Neural cell (in vitro differentiated cells): ENCODE measurements around the gene GLRX5. TPM values are rescaled to one million over a fixed set of nuclear protein-coding genes. Genes with fewer than 3 reads are reported as not detected.

Source experiments
- H2AFZ ChIP-seq: fragments of 200-600, 300-800 bp; sonication (generic), shearing (Covaris generic); 2 replicates; pipeline ENCODE4 v1.6.0; 2014; ENCODE audit warnings: low read depth, mild to moderate bottlenecking, antibody characterized with exemption, low read length, moderate library complexity
- H3F3A ChIP-seq: fragments of 200-600 bp; shearing (Covaris generic); 2 replicates; pipeline ENCODE4 v1.6.1; 2016; ENCODE audit warnings: mild to moderate bottlenecking, moderate library complexity, mixed read lengths, antibody characterized with exemption, low read length; ENCODE audit not compliant: insufficient read depth, poor library complexity, severe bottlenecking
- H3K27ac ChIP-seq: fragments of 200-600, 300-800 bp; sonication (generic), shearing (Covaris generic); 2 replicates; pipeline ENCODE4 v1.5.1; 2014; ENCODE audit warnings: mild to moderate bottlenecking, low read length, moderate library complexity
- H3K27me3 ChIP-seq: fragments of 300-800, 200-600 bp; sonication (generic), shearing (Covaris generic); 2 replicates; pipeline ENCODE4 v1.6.0; 2014; ENCODE audit warnings: mild to moderate bottlenecking, low read depth, low read length, moderate library complexity; ENCODE audit not compliant: insufficient read depth
- H3K36me3 ChIP-seq: fragments of 300-800, 200-600 bp; sonication (generic), shearing (Covaris generic); 2 replicates; pipeline ENCODE4 v1.5.1; 2014; ENCODE audit warnings: mild to moderate bottlenecking, antibody characterized with exemption, low read length, moderate library complexity; ENCODE audit not compliant: insufficient read depth
- H3K4me2 ChIP-seq: fragments of 300-800, 200-600 bp; sonication (generic), shearing (Covaris generic); 2 replicates; pipeline ENCODE4 v1.6.0; 2014; ENCODE audit warnings: mild to moderate bottlenecking, low read length
- H3K4me3 ChIP-seq: fragments of 300-800, 200-600 bp; sonication (generic), shearing (Covaris generic); 2 replicates; pipeline ENCODE4 v1.5.1; 2014; ENCODE audit warnings: mild to moderate bottlenecking, low read length, moderate library complexity
- H3K79me2 ChIP-seq: fragments of 200-600 bp; shearing (Covaris generic); replicated peaks from 2 replicates; pipeline ENCODE4 v1.6.0; 2014; ENCODE audit warnings: mild to moderate bottlenecking, low read length, moderate library complexity; ENCODE audit not compliant: insufficient read depth
- H3K9ac ChIP-seq: fragments of 300-800, 200-600 bp; sonication (generic), shearing (Covaris generic); 2 replicates; pipeline ENCODE4 v1.6.1; 2016; ENCODE audit warnings: mild to moderate bottlenecking, low read length, mixed read lengths
- H3K9me2 ChIP-seq: fragments of 200-600 bp; shearing (Covaris generic); 2 replicates; pipeline ENCODE4 v1.6.1; 2016; ENCODE audit warnings: mild to moderate bottlenecking, low read length, mixed read lengths; ENCODE audit not compliant: insufficient read depth
- H3K9me3 ChIP-seq: fragments of 200-600, 300-800 bp; sonication (generic), shearing (Covaris generic); 2 replicates; pipeline ENCODE4 v1.6.1; 2016; ENCODE audit warnings: mild to moderate bottlenecking, mixed run types, low read length, moderate library complexity, mixed read lengths
- H4K20me1 ChIP-seq: fragments of 200-600 bp; shearing (Covaris generic); 2 replicates; pipeline ENCODE4 v1.6.1; 2016; ENCODE audit warnings: mild to moderate bottlenecking, mixed run types; ENCODE audit not compliant: insufficient read depth
- CTCF ChIP-seq: fragments of 450-650 bp; IDR thresholded peaks from 2 replicates; pipeline ENCODE4 v1.5.1; 2014; ENCODE audit warnings: antibody characterized with exemption, mild to moderate bottlenecking, moderate library complexity; ENCODE audit not compliant: poor library complexity, severe bottlenecking
- EP300 ChIP-seq: fragments of 450-650 bp; conservative IDR thresholded peaks from 2 replicates; pipeline ENCODE4 v1.6.1; 2014; ENCODE audit warnings: antibody characterized with exemption, mild to moderate bottlenecking, moderate library complexity; ENCODE audit not compliant: poor library complexity, severe bottlenecking
- EZH2 ChIP-seq: fragments of 200-600, 300-800 bp; shearing (Covaris generic), sonication (generic); IDR thresholded peaks from 2 replicates; pipeline ENCODE4 v1.6.1; 2014; ENCODE audit warnings: antibody characterized with exemption, low read length, borderline replicate concordance, mild to moderate bottlenecking; ENCODE audit not compliant: insufficient read depth, poor library complexity, severe bottlenecking
- MXI1 ChIP-seq: fragments of 450-650 bp; conservative IDR thresholded peaks from 2 replicates; pipeline ENCODE4 v1.6.1; 2014; ENCODE audit warnings: antibody characterized with exemption, mild to moderate bottlenecking; ENCODE audit not compliant: poor library complexity, severe bottlenecking
- POLR2AphosphoS5 ChIP-seq: IDR thresholded peaks from 2 replicates; pipeline ENCODE4 v1.6.1; 2012
- RAD21 ChIP-seq: fragments of 450-650 bp; conservative IDR thresholded peaks from 2 replicates; pipeline ENCODE4 v1.6.1; 2014; ENCODE audit warnings: antibody characterized with exemption, mild to moderate bottlenecking, moderate library complexity
- REST ChIP-seq: IDR thresholded peaks from 2 replicates; pipeline ENCODE4 v1.6.1; 2012; ENCODE audit warnings: borderline replicate concordance
- SMC3 ChIP-seq: fragments of 450-650 bp; conservative IDR thresholded peaks from 2 replicates; pipeline ENCODE4 v1.6.1; 2014; ENCODE audit warnings: antibody characterized with exemption, mild to moderate bottlenecking, moderate library complexity; ENCODE audit not compliant: poor library complexity
- TAF1 ChIP-seq: IDR thresholded peaks from 2 replicates; pipeline ENCODE4 v1.6.1; 2012; ENCODE audit warnings: low read depth
- polyA plus RNA-seq: library from polyadenylated mRNA; depleted of rRNA; stranded (reverse); fragments of >200 nt; gene quantifications from 2 replicates; pipeline ENCODE4 v1.2.3, GENCODE V29; 2014

Gene GLRX5
- polyA plus RNA-seq, 1 donor from 2014 or later, result 81.0 TPM

DNA sequence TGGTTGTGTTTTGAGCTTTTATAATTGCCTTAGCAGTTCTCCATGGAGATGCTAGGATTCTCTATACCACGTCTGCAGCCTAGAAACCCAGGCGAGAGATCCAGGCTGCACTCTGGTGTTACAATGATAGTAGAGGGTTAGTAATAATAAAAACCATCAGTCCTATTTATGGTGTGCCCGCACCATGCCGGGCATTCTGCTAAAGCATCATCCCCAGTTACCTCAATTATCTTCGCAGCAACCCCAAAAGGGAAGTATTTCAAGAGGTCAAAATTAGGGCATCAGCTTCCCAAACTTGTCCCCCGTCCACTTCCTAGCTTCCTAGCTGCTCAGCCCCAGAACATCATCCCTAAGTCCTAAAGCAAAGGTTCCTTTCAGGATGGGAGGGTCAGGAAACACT, 21.6 kb upstream of the GLRX5 start:
- Histone ChIP-seq H3K9ac (no peak overlapping the region), H3K27me3 (peaks cover 12% of the 10 kb centered on the region), H3K36me3 (no peaks in the 10 kb centered on the region), H3K9me3 (no peaks in the 10 kb centered on the region), H3F3A (no peaks in the 10 kb centered on the region), H2AFZ (no peak overlapping the region), H3K4me2 (no peak overlapping the region), H3K9me2 (no peaks in the 10 kb centered on the region), H4K20me1 (no peaks in the 10 kb centered on the region), H3K27ac (no peak overlapping the region), H3K4me3 (no peak overlapping the region), H3K79me2 (no peaks in the 10 kb centered on the region)
- TF ChIP-seq CTCF, result no peak
- TF ChIP-seq SMC3, result no peak
- no peak for TF ChIP-seq MXI1
- no peak for TF ChIP-seq TAF1
- no peak for TF ChIP-seq REST
- TF ChIP-seq EZH2, result no peak
- no peak for TF ChIP-seq RAD21
- no peak for TF ChIP-seq EP300
- no peak for TF ChIP-seq POLR2AphosphoS5

GRCh38 chr14:95514131-95515079, 20.4 kb upstream of the GLRX5 start:
- H4K20me1 ChIP-seq, result no peaks in the 10 kb centered on the region
- TF ChIP-seq MXI1, result peak; percentile 41
- no peak for TF ChIP-seq REST
- H3K79me2 ChIP-seq, result no peaks in the 10 kb centered on the region
- no peak overlapping the region for H3K9ac ChIP-seq
- peak overlapping the region; percentile 28 for H3K4me3 ChIP-seq
- no peaks in the 10 kb centered on the region for H3K36me3 ChIP-seq
- no peak overlapping the region for H3K4me2 ChIP-seq
- H3K9me3 ChIP-seq, result no peaks in the 10 kb centered on the region
- H3F3A ChIP-seq, result no peaks in the 10 kb centered on the region
- H3K27me3 ChIP-seq, result peaks cover 12% of the 10 kb centered on the region
- H3K27ac ChIP-seq, result no peak overlapping the region
- no peak overlapping the region for H2AFZ ChIP-seq
- no peaks in the 10 kb centered on the region for H3K9me2 ChIP-seq
